ENCODE measurements around the gene MACC1.
"Not testable (repeated sequence)": the region's sequence is repeated elsewhere in the genome, so short reads cannot be mapped to it uniquely, and the experiment has no call there.

The MACC1 gene

GRCh38 chr7:20128001-20128400, 89.2 kb downstream of the MACC1 start:
- TF ChIP-seq CTCF (conservative IDR thresholded peaks at IDR 0.05), result no peak
- no peak overlapping the region for H3K27ac ChIP-seq

- not testable (repeated sequence) for H3K27ac ChIP-seq
Measured at GRCh38 chr7:20126060-20126459, 91.1 kb downstream of the MACC1 start.

GRCh38 chr7:20124087-20124486, 93.1 kb downstream of the MACC1 start:
- H3K27ac ChIP-seq, result not testable (repeated sequence)

GRCh38 chr7:20122653-20123316, 94.4 kb downstream of the MACC1 start:
- not testable (repeated sequence) for H3K27ac ChIP-seq

GRCh38 chr7:20122073-20122472, 95.1 kb downstream of the MACC1 start:
- no peak for TF ChIP-seq CTCF (conservative IDR thresholded peaks at IDR 0.05)
- no peak overlapping the region for H3K27ac ChIP-seq

- no peak overlapping the region for H3K27ac ChIP-seq
- TF ChIP-seq CTCF (conservative IDR thresholded peaks at IDR 0.05), result no peak
Measured at GRCh38 chr7:20121404-20121803, 95.8 kb downstream of the MACC1 start.

GRCh38 chr7:20120611-20121168, 96.5 kb downstream of the MACC1 start:
- not testable (repeated sequence) for H3K27ac ChIP-seq

GRCh38 chr7:20116869-20117268, 100.3 kb downstream of the MACC1 start:
- H3K27ac ChIP-seq, result no peak overlapping the region
- TF ChIP-seq CTCF (conservative IDR thresholded peaks at IDR 0.05), result no peak

- TF ChIP-seq CTCF (conservative IDR thresholded peaks at IDR 0.05), result no peak
- no peak overlapping the region for H3K27ac ChIP-seq
Measured at GRCh38 chr7:20114468-20114867, 102.7 kb downstream of the MACC1 start.

GRCh38 chr7:20113427-20114027, 103.7 kb downstream of the MACC1 start:
- no peak for TF ChIP-seq CTCF (conservative IDR thresholded peaks at IDR 0.05)
- no peak overlapping the region for H3K27ac ChIP-seq

Data from VCaP (cell line).